CD4-positive, alpha-beta T cell treated with Interleukin-4 for 1 hour (primary cell): Measurements from ENCODE around the gene REP15.
"Not testable (repeated sequence)": the region's sequence is repeated elsewhere in the genome, so short reads cannot be mapped to it uniquely, and the experiment has no call there.

Experiments
- DNase-seq, 2 donors: peaks; one replicate each; pipeline ENCODE4 v3.0.0-alpha.2; 2020 to 2022

Gene REP15

GRCh38 chr12:27703720-27704452 lies 7.6 kb downstream of the REP15 start:
- DNase-seq: peak; percentile 59 to 73

- DNase-seq: no peak
Observed at GRCh38 chr12:27705263-27705662, 9.0 kb downstream of the REP15 start.

- no peak for DNase-seq
Observed at GRCh38 chr12:27707216-27707615, 11.0 kb downstream of the REP15 start.

- DNase-seq: no peak
Observed at GRCh38 chr12:27709212-27709931, 13.1 kb downstream of the REP15 start.

GRCh38 chr12:27709932-27710591 lies 13.8 kb downstream of the REP15 start:
- no peak for DNase-seq

GRCh38 chr12:27710592-27711316 lies 14.5 kb downstream of the REP15 start, which contains the start of gene MRPS35:
MRPS35 (plus strand) TSS chr12:27710832; CDS start chr12:27710844, 12 bp downstream.
- peak; percentile 90 to 92 for DNase-seq

- DNase-seq: peak in 1 of 2 donors; percentile 13
Observed at GRCh38 chr12:27711317-27711682, 15.1 kb downstream of the REP15 start.

- no peak for DNase-seq
Observed at GRCh38 chr12:27711967-27712366, 15.7 kb downstream of the REP15 start.

- no peak for DNase-seq
Observed at GRCh38 chr12:27723212-27723611, 27.0 kb downstream of the REP15 start.

GRCh38 chr12:27730097-27730588 lies 33.9 kb downstream of the REP15 start:
- DNase-seq: no peak

GRCh38 chr12:27732281-27732680 lies 36.0 kb downstream of the REP15 start:
- no peak for DNase-seq

GRCh38 chr12:27733052-27733656 lies 36.9 kb downstream of the REP15 start:
- DNase-seq: peak; percentile 29 to 45

GRCh38 chr12:27733791-27734190 lies 37.5 kb downstream of the REP15 start:
- DNase-seq: no peak

- not testable (repeated sequence) for DNase-seq
Observed at GRCh38 chr12:27734321-27734720, 38.1 kb downstream of the REP15 start.

- no peak for DNase-seq
Observed at GRCh38 chr12:27743601-27744000, 47.4 kb downstream of the REP15 start.

- not testable (repeated sequence) for DNase-seq
Observed at GRCh38 chr12:27745734-27746133, 49.5 kb downstream of the REP15 start.
